Fibroblast of skin of abdomen (primary cell): ENCODE data around the gene KLHL20. TPM values are rescaled to one million over a fixed set of nuclear protein-coding genes. Genes with fewer than 3 reads are reported as not detected.
"Not testable (repeated sequence)": the region's sequence is repeated elsewhere in the genome, so short reads cannot be mapped to it uniquely, and the experiment has no call there.

ENCODE experiments used
- DNase-seq: peaks from one replicate; pipeline ENCODE4 v3.0.0-alpha.2; 2013
- polyA plus RNA-seq, 2 experiments: library from polyadenylated mRNA; unstranded; fragments of 120-200 nt; gene quantifications; one replicate each; pipeline ENCODE4 v1.2.1, GENCODE V29; 2013; ENCODE audit not compliant: insufficient read length in 2 of 2

The KLHL20 gene, protein sequence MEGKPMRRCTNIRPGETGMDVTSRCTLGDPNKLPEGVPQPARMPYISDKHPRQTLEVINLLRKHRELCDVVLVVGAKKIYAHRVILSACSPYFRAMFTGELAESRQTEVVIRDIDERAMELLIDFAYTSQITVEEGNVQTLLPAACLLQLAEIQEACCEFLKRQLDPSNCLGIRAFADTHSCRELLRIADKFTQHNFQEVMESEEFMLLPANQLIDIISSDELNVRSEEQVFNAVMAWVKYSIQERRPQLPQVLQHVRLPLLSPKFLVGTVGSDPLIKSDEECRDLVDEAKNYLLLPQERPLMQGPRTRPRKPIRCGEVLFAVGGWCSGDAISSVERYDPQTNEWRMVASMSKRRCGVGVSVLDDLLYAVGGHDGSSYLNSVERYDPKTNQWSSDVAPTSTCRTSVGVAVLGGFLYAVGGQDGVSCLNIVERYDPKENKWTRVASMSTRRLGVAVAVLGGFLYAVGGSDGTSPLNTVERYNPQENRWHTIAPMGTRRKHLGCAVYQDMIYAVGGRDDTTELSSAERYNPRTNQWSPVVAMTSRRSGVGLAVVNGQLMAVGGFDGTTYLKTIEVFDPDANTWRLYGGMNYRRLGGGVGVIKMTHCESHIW
- polyA plus RNA-seq (2013, experiment 1 of 2; ENCODE audit: insufficient read length), result 19.7 TPM
- 19.5 TPM for polyA plus RNA-seq (2013, experiment 2 of 2; ENCODE audit: insufficient read length)

DNA sequence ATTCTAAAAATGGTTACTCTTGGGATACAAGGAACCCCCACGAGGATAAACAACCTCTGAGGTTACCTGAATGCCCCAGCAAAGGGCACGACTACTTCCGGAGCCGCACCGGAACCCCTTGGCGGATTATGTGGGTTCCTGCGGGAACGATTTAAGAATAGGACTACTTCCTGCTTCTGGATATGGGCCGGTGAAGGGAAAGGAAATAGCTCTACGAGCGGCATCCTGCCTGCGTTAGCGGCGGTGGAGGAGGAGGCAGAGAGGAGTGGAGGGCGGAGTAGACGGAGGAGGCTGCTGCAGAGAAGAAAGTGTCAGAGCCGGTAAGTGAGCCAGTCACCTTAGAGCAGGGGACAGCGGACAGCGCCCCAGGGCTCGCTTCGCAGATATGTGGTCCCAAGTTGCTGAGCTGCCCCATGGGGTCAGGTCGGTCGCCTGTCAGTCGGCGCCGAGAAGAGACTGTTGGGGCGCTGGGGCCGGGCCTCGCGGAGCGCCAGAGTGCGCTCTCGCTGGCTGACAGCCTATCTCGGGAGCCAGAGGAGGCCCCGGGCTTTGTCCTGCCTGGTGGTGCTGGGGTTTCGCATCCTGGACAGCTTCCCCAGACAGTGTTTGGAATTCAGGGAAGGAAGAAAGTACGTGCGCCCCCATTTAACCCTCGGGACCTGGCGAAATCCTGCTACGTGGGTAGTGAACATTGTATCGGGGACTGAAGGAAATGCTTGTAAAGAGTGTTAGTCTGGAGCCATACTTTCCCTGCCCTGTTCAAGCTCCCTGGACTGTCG, at the start of gene KLHL20:
TSS of gene KLHL20 (plus strand) at position 223 of the 779 bp plus-strand sequence. CDS start 1,063 bp downstream, outside the sequence.
- DNase-seq, result peak; percentile 91

DNA sequence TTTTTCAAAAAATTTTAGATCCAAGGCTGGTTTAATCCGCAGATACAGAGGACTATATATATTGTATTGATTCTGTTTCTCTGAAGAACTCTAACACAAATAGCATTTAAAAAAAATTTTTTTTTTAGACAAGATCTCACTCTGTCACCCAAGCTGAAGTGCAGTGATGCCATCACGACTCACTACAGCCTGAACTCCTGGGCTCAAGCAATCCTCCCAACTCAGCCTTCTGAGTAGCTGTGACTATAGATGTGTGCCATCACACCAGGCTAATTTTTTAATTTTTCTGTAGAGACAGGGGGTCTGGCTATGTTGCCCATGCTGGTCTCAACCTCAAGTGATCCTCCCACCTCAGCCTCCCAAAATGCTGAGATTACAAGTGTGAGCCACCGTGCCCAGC, 48.1 kb upstream of the KLHL20 start:
- DNase-seq, result peak; percentile 20

DNA sequence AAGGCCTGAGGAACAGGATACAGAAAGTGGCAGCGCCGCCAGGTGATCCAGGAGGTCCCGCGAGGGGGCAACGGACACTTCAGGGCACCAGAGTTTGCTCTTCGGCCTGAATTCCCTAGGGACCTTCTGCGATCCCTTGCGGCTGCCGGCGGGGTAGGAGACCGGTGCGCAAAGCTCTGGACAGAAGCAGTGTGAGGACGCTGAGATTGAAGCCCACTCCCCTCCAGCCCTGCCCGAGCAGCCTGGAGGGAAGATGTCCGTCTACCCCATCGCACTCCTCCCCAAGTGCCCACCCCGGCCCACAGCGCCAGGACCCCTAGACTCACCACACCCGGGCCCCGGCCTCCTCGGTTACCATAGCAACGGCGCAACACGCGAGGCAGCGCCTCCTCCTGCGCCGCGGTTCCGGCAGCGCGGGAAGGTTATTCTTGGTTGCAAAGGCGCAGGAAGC, 45.3 kb upstream of the KLHL20 start, which contains the start of gene ANKRD45:
TSS of gene ANKRD45 (minus strand) at position 361 of the 451 bp plus-strand sequence. CDS start 10,433 bp downstream, outside the sequence.
- peak; percentile 57 for DNase-seq

DNA sequence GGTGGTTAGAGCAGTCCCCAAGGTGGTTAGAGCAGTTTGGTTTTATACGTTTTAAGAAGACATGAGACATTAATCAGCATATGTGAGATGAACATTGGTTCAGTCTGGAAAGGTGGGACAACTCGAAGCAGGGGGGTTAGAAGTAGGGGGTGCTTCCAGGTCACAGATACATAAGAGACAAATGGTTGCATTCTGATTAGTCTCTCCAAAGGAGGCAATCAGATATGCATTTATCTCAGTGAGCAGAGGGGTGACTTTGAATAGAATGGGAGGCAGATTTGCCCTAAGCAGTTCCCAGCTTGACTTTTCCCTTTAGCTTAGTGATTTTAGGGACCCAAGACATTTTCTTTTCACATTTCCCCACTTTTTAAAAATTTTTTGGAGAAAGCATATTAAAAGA, 40.3 kb upstream of the KLHL20 start:
- not testable (repeated sequence) for DNase-seq

DNA sequence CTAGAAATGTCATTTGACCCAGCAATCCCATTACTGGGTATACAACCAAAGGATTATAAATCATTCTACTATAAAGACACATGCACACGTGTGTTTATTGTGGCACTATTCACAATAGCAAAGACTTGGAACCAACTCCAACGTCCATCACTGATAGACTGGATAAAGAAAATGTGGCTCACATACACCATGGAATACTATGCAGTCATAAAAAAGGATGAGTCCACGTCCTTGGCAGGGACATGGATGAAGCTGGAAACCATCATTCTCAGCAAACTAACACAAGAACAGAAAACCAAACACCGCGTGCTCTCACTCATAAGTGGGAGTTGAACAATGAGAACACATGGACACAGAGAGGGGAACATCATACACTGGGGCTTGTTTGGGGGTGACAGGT, 34.6 kb upstream of the KLHL20 start:
- DNase-seq, result not testable (repeated sequence)

DNA sequence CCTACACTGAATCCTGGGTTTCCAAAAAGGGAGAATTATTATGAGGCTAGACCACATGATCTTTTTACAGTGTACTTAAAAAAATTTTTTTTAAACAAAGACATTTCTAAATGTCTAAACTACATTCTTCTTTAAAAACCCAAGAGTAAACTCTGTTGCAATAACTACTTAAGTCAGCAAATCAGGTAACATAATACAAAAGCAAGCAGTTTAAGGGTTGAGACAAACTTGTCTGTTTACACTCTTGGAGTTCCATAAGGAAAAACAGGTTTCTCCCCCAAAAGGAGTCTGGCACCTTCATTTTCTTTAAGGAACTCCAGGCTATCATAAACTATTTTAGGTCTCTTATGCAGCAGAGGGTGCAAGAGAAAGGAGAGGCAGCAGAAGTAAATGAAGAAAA, 32.6 kb upstream of the KLHL20 start:
- DNase-seq, result no peak

DNA sequence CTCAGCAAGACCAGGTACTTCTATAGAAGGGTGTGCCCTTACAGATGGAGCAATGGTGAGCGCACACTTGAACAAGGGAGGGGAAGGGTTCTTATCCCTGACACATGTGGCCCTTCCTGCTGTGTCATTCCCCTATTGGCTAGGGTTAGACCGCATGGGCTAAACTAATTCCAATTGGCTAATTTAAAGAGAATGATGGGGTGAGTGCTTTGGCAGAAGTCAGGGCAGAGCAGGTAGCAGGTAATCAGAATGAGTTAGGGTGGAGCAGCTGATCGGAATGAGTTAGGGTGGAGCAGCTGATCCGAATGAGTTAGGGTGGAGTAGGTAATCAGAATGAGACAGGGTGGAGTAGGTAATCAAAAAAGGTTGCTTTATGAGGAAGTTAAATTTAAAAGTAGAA, 30.9 kb upstream of the KLHL20 start:
- not testable (repeated sequence) for DNase-seq

DNA sequence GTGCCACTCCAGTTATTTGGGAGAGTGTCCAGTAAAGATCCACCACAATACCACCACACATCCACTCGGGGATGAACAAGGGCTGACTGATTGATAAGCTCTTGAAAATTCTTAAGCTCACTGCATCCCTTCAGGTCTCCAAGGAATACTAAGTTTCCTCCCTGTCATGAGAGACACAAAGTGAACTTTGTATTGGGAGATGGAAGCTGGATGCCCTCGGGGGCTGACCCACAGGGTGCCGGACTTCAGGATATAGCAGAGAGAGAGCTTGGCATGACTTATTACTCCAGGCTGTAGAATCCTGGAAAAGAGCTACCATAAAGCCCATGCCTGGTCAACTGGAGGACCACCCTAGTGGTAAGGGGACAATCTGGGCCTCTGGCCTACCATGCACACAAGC, 29.7 kb upstream of the KLHL20 start:
- not testable (repeated sequence) for DNase-seq

DNA sequence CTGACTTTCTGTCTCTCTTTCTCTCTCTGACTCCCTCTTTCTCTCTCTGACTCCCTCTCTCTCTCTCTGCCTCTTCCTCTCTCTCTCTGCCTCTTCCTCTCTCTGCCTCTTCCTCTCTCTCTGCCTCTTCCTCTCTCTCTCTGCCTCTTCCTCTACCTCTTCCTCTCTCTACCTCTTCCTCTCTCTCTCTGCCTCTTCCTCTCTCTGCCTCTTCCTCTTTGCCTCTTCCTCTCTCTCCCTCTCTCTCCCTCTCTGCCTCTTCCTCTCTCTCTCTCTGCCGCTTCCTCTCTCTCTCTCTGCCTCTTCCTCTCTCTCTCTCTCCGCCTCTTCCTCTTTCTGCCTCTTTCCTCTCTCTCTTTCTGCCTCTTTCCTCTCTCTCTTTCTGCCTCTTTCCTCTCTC, 26.5 kb upstream of the KLHL20 start:
- no peak for DNase-seq

DNA sequence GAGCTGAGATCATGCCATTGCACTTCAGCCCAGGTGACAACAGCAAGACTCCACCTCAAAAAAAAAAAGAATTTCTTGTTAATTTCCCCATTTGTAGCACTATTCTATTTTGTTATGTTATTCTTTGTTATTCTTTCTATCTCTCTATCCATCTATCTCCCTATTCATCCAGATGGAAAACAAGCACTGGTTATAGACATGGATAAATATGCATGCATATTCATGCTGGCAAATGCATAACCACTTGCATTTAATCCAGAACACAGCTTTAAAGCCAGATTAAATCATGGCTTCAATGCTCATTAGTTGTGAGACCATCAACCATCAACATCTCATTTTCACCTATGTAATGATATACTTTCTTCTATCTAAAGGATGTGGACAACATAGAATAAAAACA, 21.5 kb upstream of the KLHL20 start:
- no peak for DNase-seq

DNA sequence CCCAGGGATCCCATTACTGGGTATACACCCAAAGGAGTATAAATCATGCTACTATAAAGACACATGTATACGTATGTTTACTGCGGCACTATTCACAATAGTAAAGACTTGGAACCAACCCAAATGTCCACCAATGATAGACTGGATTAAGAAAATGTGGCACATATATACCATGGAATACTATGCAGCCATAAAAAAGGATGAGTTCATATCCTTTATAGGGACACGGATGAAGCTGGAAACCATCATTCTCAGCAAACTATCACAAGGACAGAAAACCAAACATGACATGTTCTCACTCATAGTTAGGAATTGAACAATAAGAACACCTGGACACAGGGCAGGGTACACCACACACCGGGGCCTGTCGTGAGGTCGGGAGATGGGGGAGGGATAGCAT, 13.5 kb upstream of the KLHL20 start:
- DNase-seq, result not testable (repeated sequence)

DNA sequence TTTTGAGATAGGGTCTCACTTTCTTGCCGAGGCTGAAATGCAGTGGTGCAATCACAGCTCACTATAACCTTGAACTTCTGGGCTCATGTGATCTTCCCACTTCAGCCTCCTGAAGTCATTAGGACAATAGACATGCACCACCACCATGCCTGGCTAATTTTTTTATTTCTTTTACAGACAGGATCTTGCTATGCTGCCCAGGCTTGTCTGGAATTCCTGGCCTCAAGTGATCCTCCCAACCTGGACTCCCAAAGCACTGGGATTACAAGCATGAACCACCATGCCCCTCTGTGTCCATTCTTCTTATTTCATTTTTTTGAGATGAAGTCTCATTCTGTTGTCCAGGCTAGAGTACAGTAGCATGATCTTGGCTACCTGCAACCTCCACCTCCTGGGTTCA, 12.0 kb upstream of the KLHL20 start:
- no peak for DNase-seq

DNA sequence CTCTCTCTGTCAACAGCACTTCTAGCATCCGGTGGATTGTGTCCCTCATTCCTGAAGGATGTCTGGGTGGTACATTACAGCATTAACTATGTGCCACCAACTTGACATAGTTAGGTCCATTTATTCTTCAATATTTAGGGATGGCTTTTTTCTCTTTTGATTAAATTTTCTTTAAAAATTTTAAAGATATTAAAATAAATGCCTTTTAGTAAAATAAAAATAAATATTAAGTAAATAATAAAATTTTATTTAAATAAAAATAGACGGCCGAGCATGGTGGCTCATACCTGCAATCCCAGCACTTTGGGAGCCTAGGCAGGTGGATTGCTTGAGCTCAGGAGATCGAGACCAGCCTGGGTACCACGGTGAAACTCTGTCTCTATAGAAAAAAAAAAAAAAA, 9.7 kb upstream of the KLHL20 start:
- no peak for DNase-seq

DNA sequence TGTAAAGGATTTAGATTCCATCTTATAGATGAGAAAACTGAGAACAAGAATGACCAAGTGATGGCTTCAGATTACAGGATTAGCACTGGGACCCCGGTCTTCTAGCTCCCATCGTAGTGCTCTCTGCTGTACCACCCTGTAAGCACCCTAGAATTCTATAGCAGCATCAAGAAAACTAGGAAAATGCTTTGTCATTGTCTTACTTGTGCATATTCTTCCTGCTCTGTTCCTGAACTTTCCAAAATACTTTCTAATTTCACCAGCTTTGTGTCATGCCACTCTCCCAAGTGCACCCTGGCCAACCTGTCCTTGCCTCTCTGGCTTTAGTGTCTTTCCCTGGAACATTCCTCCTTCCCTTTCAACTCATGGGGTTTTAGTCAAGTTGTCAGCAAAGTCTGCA, 6.0 kb upstream of the KLHL20 start:
- DNase-seq, result no peak

DNA sequence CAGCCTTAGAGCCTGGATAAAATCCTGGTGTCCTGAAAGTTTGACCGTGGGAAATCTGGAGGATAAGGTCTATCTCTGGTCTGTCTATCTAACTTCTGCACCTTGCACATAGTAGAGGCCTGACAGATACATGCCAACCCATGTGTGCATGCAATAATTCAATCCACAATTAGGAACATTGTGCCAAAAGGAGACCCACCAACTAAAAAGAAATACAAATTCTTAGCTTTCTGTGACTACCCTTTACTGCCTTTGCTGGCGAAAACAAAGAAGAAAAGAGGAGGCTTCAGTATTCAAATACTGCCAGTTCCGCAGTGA, 381 bp upstream of the KLHL20 start:
- DNase-seq, result no peak

DNA sequence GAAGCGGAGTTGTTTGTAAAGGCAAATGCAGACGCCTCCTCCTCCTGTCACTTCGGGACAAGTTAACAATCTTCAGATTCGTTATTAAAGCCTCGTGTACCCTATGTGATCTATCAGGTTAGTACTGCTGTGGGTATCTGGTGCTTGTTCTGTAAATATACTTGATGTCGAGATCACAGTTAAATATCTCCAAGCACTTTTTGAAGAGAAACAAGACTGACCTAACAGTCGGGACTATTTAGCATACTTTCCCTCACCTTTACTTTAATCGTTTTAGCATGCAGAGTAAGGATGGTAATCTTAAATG, 710 bp downstream of the KLHL20 start:
- DNase-seq, result no peak

DNA sequence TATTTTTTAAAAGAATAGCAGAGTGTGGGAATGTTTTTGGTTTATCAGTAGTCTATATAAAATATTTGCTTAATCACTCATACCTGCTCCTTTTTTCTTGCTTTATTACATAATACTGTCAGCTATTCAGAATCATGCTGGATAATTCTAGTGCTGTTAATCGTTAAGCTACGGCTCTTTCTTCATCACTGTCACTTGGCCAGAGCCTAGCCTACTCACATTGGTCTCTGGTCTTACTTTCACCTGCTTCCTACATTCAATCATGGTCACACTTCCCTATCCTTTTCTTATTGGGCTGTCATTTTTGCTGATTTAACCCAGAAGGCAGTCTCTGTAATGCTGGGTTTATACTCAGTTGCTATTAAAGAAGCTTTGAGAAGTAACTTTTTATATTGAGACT, 2.5 kb downstream of the KLHL20 start:
- DNase-seq, result no peak

DNA sequence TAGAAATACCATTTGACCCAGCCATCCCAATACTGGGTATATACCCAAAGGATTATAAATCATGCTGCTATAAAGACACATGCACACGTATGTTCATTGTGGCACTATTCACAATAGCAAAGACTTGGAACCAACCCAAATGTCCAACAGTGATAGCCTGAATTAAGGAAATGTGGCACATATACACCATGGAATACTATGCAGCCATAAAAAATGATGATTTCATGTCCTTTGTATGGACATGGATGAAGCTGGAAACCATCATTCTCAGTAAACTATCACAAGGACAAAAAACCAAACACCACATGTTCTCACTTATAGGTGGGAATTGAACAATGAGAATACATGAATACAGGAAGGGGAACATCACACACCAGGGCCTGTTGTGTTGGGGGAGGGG, 16.6 kb downstream of the KLHL20 start:
- DNase-seq, result not testable (repeated sequence)

DNA sequence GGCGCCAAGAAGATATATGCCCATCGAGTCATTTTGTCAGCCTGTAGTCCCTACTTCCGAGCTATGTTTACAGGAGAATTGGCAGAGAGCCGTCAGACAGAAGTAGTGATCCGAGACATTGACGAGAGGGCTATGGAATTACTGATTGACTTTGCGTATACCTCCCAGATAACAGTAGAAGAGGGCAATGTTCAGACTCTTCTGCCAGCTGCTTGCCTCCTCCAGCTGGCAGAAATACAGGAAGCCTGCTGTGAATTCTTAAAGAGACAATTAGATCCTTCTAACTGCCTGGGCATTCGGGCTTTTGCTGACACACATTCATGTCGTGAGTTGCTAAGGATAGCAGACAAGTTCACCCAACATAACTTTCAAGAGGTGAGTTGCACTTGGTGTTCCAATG, 19.1 kb downstream of the KLHL20 start:
- DNase-seq, result no peak

DNA sequence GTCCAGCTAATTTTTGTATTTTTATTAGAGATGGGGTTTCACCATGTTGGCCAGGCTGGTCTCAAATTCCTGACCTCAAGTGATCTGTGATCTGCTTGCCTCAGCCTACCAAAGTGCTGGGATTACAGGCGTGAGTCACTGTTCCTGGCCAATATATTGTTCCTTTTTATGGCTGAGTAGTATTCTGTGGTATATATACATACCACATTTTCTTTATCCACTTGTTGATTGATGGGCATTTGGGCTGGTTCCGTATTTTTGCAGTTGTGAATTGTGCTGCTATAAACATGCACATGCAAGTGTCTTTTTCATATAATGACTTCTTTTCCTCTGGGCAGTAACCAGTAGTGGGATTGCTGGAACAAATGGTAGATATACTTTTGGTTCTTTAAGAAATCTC, 21.3 kb downstream of the KLHL20 start:
- not testable (repeated sequence) for DNase-seq

DNA sequence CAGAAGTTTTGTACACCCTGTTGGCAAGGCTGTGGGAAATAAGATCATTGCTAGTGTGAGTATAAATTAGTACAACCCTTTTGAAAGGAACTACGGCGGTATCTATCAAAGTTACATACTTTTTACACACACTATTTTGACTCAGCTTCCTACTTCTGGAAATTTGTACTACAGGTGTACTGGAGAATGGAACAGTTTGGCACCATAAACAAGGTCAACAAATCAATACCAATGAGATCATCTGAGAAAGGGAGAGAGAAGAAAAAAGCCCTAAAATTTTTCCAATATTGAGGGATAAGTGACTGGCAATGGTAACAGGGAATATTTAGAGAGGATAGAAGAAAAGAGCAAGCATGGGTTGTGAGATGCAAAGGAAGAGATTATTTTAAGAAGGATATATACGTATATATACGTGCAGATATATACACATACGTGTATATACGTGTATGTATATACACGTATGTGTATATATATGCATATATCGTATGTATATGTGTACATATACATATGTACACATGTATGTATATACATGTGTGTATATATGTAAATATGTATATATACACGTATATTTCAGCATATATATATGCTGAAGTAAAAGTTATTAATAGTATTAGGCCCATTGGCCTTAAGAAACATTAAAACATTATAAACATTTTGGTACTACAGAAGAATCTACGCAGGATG, 27.6 kb downstream of the KLHL20 start:
- no peak for DNase-seq

DNA sequence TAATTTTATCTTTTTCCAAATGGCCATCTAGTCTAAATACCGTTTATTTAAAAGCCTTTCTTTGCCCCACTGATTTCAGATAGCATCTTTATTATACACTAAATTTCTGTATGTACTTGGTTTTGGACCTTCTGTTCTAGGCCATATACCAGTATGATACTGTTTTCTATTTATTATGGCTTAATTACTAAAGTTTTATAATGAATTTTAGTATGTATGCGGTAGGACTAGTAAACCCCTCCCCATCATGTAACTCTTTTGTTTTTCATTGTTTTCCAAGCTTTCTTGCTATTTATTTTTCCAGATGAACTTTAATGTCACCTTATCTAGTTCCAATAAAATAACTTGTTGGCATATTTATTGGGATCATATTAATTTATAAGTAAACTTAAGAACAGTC, 29.9 kb downstream of the KLHL20 start:
- DNase-seq, result no peak

DNA sequence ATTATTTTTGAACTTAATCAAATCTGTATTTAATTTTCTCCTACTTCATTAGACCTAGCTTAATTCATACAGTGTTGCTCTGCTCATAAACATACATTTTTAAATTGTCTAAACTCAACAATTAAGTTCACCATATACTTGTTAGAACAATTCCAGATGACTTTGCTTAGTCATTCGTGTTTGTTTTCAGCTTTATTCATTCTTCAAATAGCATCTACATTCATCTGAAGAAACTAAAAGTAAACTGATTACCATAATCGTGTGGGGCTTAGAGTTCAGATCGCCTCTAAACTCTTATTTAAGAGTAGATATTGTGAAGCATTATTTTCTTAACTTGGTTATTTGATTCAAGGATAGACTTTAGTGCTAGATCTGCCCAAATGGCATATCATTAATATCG, 34.4 kb downstream of the KLHL20 start:
- no peak for DNase-seq
